Nephron (organoid): ENCODE results near the gene MTERF4.

Source experiments
- H3K27ac Mint-ChIP-seq, 3 experiments: 2 replicates each; pipeline ENCODE4 v1.8.0; 2020; ENCODE audit warnings: mixed read lengths in 3 of 3, mild to moderate bottlenecking in 2 of 3, moderate library complexity in 1 of 3
- H3K27me3 Mint-ChIP-seq: 2 replicates; pipeline ENCODE4 v1.8.0; 2021; ENCODE audit warnings: low read depth, mild to moderate bottlenecking, moderate library complexity, mixed read lengths
- H3K36me3 Mint-ChIP-seq: 2 replicates; pipeline ENCODE4 v1.8.0; 2020; ENCODE audit warnings: low read depth, mixed read lengths
- H3K4me1 Mint-ChIP-seq: 2 replicates; pipeline ENCODE4 v1.8.0; 2020; ENCODE audit warnings: mixed read lengths
- H3K4me3 Mint-ChIP-seq, 3 experiments: 2 replicates each; pipeline ENCODE4 v1.8.0; 2020; ENCODE audit warnings: mild to moderate bottlenecking in 3 of 3, mixed read lengths in 3 of 3, moderate library complexity in 2 of 3
- H3K9me3 Mint-ChIP-seq: 2 replicates; pipeline ENCODE4 v1.8.0; 2020; ENCODE audit warnings: mixed read lengths
- TF ChIP-seq, protein P1 (sequence below), 3 experiments: fragments of 200-600 bp; sonication (generic); IDR thresholded peaks; one replicate each; pipeline ENCODE4 v1.5.0; 2021; ENCODE audit warnings: antibody characterized with exemption in 3 of 3; ENCODE audit not compliant: unreplicated experiment in 3 of 3

MTERF4 gene

DNA sequence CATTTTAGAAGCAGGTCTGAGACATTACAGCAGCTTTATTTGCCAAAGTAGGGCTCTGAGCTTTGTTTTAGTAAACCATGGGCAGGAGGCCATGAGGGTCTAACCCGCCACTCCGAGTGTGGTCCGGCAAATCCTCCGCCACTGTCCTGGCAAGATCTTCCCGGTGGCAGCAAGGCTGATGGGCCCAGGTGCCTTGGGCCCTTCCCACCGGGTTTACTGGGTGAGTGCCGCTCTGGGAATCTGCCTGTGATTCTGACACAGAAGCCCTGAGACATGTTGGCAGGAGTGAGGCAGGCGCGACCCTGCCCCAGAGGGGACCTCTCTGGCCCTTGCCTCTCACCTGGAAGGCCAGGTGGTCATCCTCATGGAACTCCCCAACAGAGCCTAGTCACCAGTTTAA is 29.9 kb downstream of the MTERF4 start:
- Mint-ChIP-seq H3K9me3 (no peaks in the 10 kb centered on the region), H3K36me3 (peaks cover 23% of the 10 kb centered on the region), H3K4me1 (no peaks in the 10 kb centered on the region), H3K4me3 (no peak overlapping the region), H3K27ac (no peak overlapping the region), H3K27me3 (peaks cover 1% of the 10 kb centered on the region)
- TF ChIP-seq, protein P1, sequence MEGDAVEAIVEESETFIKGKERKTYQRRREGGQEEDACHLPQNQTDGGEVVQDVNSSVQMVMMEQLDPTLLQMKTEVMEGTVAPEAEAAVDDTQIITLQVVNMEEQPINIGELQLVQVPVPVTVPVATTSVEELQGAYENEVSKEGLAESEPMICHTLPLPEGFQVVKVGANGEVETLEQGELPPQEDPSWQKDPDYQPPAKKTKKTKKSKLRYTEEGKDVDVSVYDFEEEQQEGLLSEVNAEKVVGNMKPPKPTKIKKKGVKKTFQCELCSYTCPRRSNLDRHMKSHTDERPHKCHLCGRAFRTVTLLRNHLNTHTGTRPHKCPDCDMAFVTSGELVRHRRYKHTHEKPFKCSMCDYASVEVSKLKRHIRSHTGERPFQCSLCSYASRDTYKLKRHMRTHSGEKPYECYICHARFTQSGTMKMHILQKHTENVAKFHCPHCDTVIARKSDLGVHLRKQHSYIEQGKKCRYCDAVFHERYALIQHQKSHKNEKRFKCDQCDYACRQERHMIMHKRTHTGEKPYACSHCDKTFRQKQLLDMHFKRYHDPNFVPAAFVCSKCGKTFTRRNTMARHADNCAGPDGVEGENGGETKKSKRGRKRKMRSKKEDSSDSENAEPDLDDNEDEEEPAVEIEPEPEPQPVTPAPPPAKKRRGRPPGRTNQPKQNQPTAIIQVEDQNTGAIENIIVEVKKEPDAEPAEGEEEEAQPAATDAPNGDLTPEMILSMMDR (IDR thresholded peaks at IDR 0.05; ENCODE audit: unreplicated experiment in 3 of 3) = no peak

DNA sequence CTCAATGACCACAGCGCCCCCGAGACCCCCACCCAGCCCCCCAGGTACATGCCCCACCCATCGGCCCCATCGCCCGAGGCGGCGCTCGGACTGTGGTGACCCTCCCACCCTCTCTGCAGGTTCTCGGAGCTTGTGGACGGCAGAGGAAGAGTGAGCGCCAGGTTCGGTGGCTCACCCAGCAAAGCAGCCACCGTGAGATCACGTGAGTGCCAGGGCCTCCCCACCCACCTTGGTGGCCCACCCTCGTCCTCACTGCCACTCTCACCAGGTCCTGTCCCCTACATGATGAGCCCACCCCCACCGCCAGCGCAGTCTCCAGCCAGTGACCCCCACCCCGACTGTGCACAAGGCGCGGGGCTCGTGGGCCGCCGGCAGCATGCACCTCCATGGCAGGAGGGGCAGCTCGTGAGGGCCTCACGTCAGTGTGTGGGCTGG is 30.4 kb downstream of the MTERF4 start:
- TF ChIP-seq, protein P1 (IDR thresholded peaks at IDR 0.05; ENCODE audit: unreplicated experiment in 3 of 3) = no peak
- peaks cover 22% of the 10 kb centered on the region for H3K36me3 Mint-ChIP-seq
- H3K9me3 Mint-ChIP-seq = no peaks in the 10 kb centered on the region
- H3K4me3 Mint-ChIP-seq = no peak overlapping the region
- H3K4me1 Mint-ChIP-seq = no peaks in the 10 kb centered on the region
- peaks cover 4% of the 10 kb centered on the region for H3K27me3 Mint-ChIP-seq
- H3K27ac Mint-ChIP-seq = no peak overlapping the region

DNA sequence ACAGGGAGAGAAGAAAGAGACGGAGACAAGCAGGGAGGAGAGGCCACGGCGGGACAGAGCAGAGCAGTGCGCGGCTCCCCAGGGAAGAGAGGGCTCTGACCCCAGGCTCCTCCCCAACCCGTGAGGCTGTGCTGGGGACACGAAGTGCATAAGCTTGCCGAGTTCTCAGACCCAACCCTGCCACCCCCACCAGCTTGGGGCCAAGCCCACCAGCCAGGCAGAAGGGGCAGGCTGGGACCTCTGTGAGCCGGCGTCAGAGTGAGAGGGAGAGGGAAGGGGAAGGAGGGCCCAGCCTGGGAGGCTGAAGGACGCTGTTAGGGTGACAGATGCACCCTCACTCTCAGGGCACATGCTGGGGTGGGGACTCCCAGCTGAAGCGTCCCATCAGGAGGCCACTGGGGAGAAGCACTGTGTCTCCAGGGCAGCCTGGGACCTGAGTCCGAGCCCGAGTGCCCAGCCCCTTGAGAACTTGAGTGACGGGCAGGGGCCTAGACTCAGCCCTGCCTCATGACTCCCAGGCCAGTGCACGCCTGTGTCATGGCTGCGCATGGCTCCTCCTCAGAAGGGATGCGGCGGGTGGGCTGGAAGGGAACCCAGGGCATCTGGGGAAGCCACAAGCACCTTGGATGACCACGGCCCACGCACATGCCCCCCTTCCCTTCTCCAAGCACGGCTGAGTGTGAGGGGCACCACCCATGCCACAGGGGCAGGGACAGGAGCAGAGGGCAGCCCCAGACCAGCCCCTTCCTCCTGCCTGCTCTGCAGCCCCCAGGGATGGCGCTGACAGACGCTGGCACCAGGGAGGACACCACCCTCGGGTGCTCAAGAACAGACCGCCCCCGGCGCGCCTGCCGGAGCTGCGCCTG is 31.0 kb downstream of the MTERF4 start:
- Mint-ChIP-seq H3K36me3 (peaks cover 21% of the 10 kb centered on the region), H3K4me3 (no peak overlapping the region), H3K27me3 (peaks cover 4% of the 10 kb centered on the region), H3K9me3 (no peaks in the 10 kb centered on the region), H3K27ac (no peak overlapping the region), H3K4me1 (no peaks in the 10 kb centered on the region)
- TF ChIP-seq, protein P1 (IDR thresholded peaks at IDR 0.05; ENCODE audit: unreplicated experiment in 3 of 3) = no peak

DNA sequence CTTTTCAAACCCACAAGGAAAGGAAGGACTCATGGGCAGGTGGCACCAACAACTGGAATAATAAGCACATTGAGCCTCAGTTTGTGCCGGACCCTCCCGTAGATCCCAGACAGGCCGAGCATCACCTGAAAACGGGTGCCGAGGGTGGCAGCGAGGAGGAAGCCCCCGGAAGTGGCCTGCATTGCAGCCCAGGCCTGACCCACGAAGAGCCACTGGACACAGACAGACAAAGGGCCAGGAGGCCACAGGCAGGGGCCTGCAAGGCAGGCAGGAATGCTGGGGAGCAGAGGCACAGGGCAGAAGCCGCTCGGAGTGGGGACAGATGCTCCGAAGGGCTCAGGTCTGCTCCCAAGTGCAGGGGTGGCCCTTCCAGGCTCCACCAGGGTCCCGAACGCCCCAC is 31.7 kb downstream of the MTERF4 start:
- H3K36me3 Mint-ChIP-seq = peaks cover 14% of the 10 kb centered on the region
- no peak overlapping the region for H3K27ac Mint-ChIP-seq

DNA sequence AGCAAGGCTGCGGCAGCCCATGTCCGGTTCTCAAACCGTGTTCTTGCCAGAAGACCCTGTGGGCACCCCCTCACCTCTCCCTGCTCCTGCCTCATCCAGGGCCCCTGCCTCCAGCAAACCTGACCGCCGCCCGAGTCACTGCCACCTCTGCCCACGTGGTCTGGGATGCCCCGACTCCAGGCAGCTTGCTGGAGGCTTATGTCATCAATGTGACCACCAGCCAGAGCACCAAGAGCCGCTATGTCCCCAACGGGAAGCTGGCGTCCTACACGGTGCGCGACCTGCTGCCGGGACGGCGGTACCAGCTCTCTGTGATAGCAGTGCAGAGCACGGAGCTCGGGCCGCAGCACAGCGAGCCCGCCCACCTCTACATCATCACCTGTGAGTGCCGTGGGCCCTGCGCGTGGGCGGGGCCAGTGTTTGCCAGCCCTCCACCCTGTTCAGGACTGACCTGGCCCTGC is 32.2 kb downstream of the MTERF4 start:
- H3K27me3 Mint-ChIP-seq = peaks cover 7% of the 10 kb centered on the region
- H3K27ac Mint-ChIP-seq = no peak overlapping the region
- no peaks in the 10 kb centered on the region for H3K9me3 Mint-ChIP-seq
- H3K4me3 Mint-ChIP-seq = no peak overlapping the region
- H3K4me1 Mint-ChIP-seq = no peaks in the 10 kb centered on the region
- H3K36me3 Mint-ChIP-seq = peaks cover 9% of the 10 kb centered on the region
- TF ChIP-seq, protein P1 (IDR thresholded peaks at IDR 0.05; ENCODE audit: unreplicated experiment in 3 of 3) = no peak

More for the DNA sequence above, 31.7 kb downstream of the MTERF4 start:
- no peaks in the 10 kb centered on the region for H3K4me1 Mint-ChIP-seq
- no peaks in the 10 kb centered on the region for H3K9me3 Mint-ChIP-seq
- peaks cover 4% of the 10 kb centered on the region for H3K27me3 Mint-ChIP-seq
- TF ChIP-seq, protein P1 (IDR thresholded peaks at IDR 0.05; ENCODE audit: unreplicated experiment in 3 of 3) = no peak
- no peak overlapping the region for H3K4me3 Mint-ChIP-seq
